Epithelial cell of proximal tubule (primary cell): ENCODE measurements around the gene FOXA3. TPM values are rescaled to one million over a fixed set of nuclear protein-coding genes. Genes with fewer than 3 reads are reported as not detected.

Experiments
- DNase-seq: peaks from one replicate; pipeline ENCODE4 v3.0.0-alpha.2; 2011; ENCODE audit warnings: low read depth
- H3K4me3 ChIP-seq: 2 replicates; pipeline ENCODE4 v1.5.1; 2011; ENCODE audit warnings: low read depth, mild to moderate bottlenecking, low read length
- total RNA-seq: library from RNA; depleted of rRNA; stranded (reverse); fragments of >200 nt; gene quantifications from 2 replicates; pipeline ENCODE4 v1.2.3, GENCODE V29; 2015
- TF ChIP-seq, protein P1 (sequence below): conservative IDR thresholded peaks from 2 replicates; pipeline ENCODE4 v1.5.1; 2012; ENCODE audit warnings: low read depth, mild to moderate bottlenecking, low read length

The FOXA3 gene
- total RNA-seq, 1 donor from 2014 or later = 2.8 TPM

DNA sequence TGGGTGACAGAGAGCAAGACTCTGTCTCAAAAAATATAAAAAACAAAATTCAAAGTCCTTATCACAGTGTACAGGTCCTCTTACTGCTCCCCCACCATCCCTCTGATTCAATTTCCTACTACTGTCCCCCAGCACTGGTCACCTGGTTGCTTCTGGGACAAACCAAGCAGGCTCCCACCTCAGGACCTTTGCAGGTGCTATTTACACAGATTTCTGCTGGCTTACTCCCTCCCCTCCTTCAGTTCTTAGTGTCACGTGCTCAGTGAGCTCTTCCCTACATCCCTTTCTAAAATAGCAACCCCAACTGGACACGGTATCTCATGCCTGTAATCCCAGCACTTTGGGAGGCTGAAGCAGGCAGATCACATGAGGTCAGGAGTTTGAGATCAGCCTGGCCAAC is 15.8 kb downstream of the FOXA3 start:
- no peak for DNase-seq
- TF ChIP-seq, protein P1, sequence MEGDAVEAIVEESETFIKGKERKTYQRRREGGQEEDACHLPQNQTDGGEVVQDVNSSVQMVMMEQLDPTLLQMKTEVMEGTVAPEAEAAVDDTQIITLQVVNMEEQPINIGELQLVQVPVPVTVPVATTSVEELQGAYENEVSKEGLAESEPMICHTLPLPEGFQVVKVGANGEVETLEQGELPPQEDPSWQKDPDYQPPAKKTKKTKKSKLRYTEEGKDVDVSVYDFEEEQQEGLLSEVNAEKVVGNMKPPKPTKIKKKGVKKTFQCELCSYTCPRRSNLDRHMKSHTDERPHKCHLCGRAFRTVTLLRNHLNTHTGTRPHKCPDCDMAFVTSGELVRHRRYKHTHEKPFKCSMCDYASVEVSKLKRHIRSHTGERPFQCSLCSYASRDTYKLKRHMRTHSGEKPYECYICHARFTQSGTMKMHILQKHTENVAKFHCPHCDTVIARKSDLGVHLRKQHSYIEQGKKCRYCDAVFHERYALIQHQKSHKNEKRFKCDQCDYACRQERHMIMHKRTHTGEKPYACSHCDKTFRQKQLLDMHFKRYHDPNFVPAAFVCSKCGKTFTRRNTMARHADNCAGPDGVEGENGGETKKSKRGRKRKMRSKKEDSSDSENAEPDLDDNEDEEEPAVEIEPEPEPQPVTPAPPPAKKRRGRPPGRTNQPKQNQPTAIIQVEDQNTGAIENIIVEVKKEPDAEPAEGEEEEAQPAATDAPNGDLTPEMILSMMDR = no peak
- no peak overlapping the region for H3K4me3 ChIP-seq

DNA sequence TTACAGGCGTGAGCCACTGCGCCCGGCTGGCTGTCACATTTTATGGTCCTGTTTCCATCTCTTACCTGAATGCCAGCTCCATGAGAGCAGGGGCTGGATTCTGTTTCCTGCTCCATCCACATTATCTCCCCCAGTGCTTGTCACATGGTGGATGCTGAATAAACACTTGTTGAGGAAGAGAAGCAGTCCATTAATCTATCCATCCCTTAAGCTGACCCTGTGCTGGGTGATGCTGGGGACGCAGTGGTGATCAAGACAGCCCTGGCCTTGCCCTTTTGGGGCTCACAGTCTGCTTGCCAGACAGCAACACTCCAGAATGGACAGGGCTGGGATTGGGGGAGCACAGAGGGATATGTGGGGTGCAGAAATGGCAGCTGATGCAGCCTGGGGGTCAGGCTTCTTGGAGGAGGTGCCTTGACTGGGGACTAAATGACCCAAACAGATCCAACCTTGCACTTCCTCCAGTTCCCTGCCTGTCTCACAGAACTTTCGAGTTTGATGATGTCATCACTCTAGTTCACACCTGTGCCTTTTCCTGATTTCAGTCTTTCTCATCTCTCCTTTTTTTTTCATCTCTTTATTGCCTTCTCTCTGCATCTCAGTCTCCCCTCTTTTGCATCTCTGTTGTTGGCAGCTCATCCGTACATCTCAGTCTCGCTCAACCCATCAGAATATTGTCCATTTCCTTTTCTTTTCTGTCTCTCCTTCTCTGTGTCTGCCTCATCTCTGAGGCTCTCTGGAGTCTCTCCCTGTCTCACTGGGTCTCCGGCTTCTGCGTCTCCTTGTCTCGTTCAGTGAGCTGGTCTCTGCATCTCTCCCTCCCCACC is 17.2 kb downstream of the FOXA3 start:
- H3K4me3 ChIP-seq = no peak overlapping the region
- TF ChIP-seq, protein P1 = no peak
- DNase-seq = no peak

GRCh38 chr19:45881909-45882528 is 17.9 kb downstream of the FOXA3 start:
- TF ChIP-seq, protein P1 = no peak
- DNase-seq = no peak
- H3K4me3 ChIP-seq = peak overlapping the region; percentile 72

DNA sequence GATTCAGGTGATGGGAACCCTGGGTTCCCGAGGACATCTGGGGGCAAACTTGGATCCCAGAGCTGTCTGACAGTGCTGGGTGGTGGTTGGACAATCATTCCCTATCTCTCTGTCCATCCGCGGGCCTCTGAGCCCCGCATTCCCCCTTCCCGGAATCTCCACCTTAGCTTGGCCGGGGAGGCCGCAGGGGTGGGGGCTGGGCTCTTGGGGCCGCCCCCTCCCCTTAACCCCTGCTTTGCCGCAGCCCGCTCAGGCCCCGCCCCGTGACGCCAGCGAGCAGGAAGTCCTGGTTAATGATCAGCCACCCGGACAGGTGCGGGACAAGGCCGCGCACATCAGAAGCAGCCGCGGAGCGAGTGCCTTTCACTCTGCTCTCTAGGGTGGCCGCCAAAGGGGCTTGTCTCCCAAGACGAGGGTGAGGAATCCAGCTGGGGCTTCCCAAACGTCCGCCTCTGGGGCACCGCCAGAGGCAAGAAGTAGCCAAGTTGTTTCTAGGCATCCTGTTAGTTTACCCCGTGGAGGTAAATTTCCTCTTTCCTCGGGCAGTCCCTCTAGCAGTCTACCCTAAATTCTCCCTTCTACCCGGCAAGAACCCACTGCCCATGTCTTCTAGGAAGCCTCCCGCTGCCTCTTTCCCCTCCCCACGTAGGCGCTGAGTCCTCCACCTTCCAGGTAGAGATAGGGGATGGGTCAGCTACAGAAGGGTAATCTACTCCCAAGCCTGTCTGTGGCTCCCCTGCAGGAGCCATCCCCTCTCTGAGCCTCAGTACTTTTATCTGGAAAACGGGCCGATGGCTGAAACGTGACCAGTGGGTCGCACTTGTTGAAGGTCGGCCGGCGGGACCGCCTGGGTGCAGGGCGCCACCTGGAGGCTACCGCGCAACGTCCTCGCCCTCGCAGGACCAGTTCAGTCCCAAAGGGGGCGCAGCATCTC is 18.8 kb downstream of the FOXA3 start:
- H3K4me3 ChIP-seq = peak overlapping the region; percentile 72
- TF ChIP-seq, protein P1 = peak; percentile 100
- DNase-seq = no peak

DNA sequence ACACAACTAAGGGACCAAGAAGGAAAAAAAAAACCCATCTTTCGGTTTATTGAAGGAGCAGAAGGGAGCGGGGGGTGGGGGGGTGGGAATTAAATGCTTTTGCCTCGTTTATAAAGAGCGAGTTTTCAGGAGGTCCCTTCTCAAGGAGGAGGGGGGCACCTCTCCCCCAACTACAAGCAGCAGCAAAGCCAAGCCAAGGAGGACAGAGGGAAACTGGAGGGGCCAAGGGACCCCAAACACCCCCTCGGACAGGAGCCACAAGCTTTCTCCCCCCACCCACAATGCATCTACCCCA is 19.4 kb downstream of the FOXA3 start:
- no peak for DNase-seq
- TF ChIP-seq, protein P1 = no peak
- H3K4me3 ChIP-seq = peak overlapping the region; percentile 34

GRCh38 chr19:45883881-45884681 is 20.0 kb downstream of the FOXA3 start:
- TF ChIP-seq, protein P1 = no peak
- peak overlapping the region; percentile 34 for H3K4me3 ChIP-seq
- DNase-seq = no peak
